Kidney epithelial cell (primary cell): ENCODE data around the gene TOP1. TPM values are rescaled to one million over a fixed set of nuclear protein-coding genes. Genes with fewer than 3 reads are reported as not detected.

Experiments
- DNase-seq: peaks from one replicate; pipeline ENCODE4 v3.0.0-alpha.2; 2010; ENCODE audit warnings: low read depth
- H3K27me3 ChIP-seq: 2 replicates; pipeline ENCODE4 v1.6.0; 2011; ENCODE audit warnings: low read length; ENCODE audit not compliant: control insufficient read depth, insufficient read depth
- H3K36me3 ChIP-seq: 2 replicates; pipeline ENCODE4 v1.5.1; 2011; ENCODE audit warnings: low read length; ENCODE audit not compliant: control insufficient read depth, insufficient read depth
- H3K4me3 ChIP-seq: 2 replicates; pipeline ENCODE4 v1.5.1; 2011; ENCODE audit warnings: low read depth, mild to moderate bottlenecking, control low read depth, low read length
- CTCF ChIP-seq: IDR thresholded peaks from 2 replicates; pipeline ENCODE4 v1.5.1; 2011; ENCODE audit warnings: mild to moderate bottlenecking, moderate library complexity, low read length, control low read depth, inconsistent platforms; ENCODE audit not compliant: insufficient read depth, poor library complexity, severe bottlenecking
- total RNA-seq: library from RNA; depleted of rRNA; stranded (reverse); fragments of >200 nt; gene quantifications from 2 replicates; pipeline ENCODE4 v1.2.3, GENCODE V29; 2015

Gene TOP1
- total RNA-seq, 1 donor from 2014 or later, result 38.0 TPM

- no peak for DNase-seq
- Histone ChIP-seq H3K4me3 (no peak overlapping the region), H3K36me3 (no peaks in the 10 kb centered on the region), H3K27me3 (no peaks in the 10 kb centered on the region)
- TF ChIP-seq CTCF, result no peak
Observed at GRCh38 chr20:41041693-41042092, 13.1 kb downstream of the TOP1 start.

GRCh38 chr20:41044409-41045062, 15.9 kb downstream of the TOP1 start:
- H3K36me3 ChIP-seq, result no peaks in the 10 kb centered on the region
- no peak for TF ChIP-seq CTCF
- H3K4me3 ChIP-seq, result no peak overlapping the region
- no peak for DNase-seq
- H3K27me3 ChIP-seq, result no peaks in the 10 kb centered on the region

GRCh38 chr20:41045671-41046070, 17.0 kb downstream of the TOP1 start:
- DNase-seq, result no peak
- Histone ChIP-seq H3K36me3 (no peaks in the 10 kb centered on the region), H3K27me3 (no peaks in the 10 kb centered on the region), H3K4me3 (no peak overlapping the region)
- TF ChIP-seq CTCF, result no peak

GRCh38 chr20:41046716-41047115, 18.1 kb downstream of the TOP1 start:
- Histone ChIP-seq H3K4me3 (no peak overlapping the region), H3K27me3 (no peaks in the 10 kb centered on the region), H3K36me3 (no peaks in the 10 kb centered on the region)
- no peak for DNase-seq
- TF ChIP-seq CTCF, result no peak

- no peak for TF ChIP-seq CTCF
- DNase-seq, result no peak
- Histone ChIP-seq H3K27me3 (no peaks in the 10 kb centered on the region), H3K4me3 (no peak overlapping the region), H3K36me3 (no peaks in the 10 kb centered on the region)
Observed at GRCh38 chr20:41047279-41047974, 18.8 kb downstream of the TOP1 start.

- Histone ChIP-seq H3K27me3 (no peaks in the 10 kb centered on the region), H3K4me3 (peak overlapping the region; percentile 10), H3K36me3 (no peaks in the 10 kb centered on the region)
- no peak for DNase-seq
- no peak for TF ChIP-seq CTCF
Observed at GRCh38 chr20:41047975-41048305, 19.3 kb downstream of the TOP1 start.
